B cell (primary cell): ENCODE results near the gene SPRY1. TPM values are rescaled to one million over a fixed set of nuclear protein-coding genes. Genes with fewer than 3 reads are reported as not detected.

Experiments used
- ATAC-seq: fragments of 200-7000 bp; cut with Tn5 transposase; one replicate; pipeline ENCODE4 v1.10.0; 2021; ENCODE audit warnings: low read depth, mild to moderate bottlenecking, moderate number of reproducible peaks, moderate library complexity
- CTCF ChIA-PET: fragments of 350-600 bp; sonication (Branson Sonifier 250); formaldehyde crosslinking; loops from one replicate; lab custom pipeline; 2021; ENCODE audit warnings: antibody characterized with exemption, inconsistent platforms; lab: Charles Lee
- POLR2A ChIA-PET: fragments of 350-600 bp; sonication (Branson Sonifier 250); formaldehyde crosslinking; loops from one replicate; lab custom pipeline; 2021; ENCODE audit warnings: antibody characterized with exemption; lab: Charles Lee
- DNase-seq: peaks from one replicate; pipeline ENCODE4 v3.0.0; 2013
- H2AFZ ChIP-seq: 2 replicates; pipeline ENCODE4 v1.6.1; 2012; ENCODE audit warnings: mild to moderate bottlenecking, low read depth, low read length; ENCODE audit not compliant: insufficient read depth, poor library complexity, severe bottlenecking
- H3K27ac ChIP-seq, 2 donors: 1 replicate in 1 of 2; 2 replicates in 1 of 2; pipeline ENCODE4 v1.5.1; 2012 to 2013; ENCODE audit warnings: low read length in 2 of 2, mild to moderate bottlenecking in 2 of 2, moderate library complexity in 1 of 2
- H3K27me3 ChIP-seq, 4 experiments: fragments of 200-600 bp in 1 of 4; sonication (generic) in 1 of 4; replicated peaks in 1 of 4; 1 replicate in 2 of 4; 2 replicates in 2 of 4; pipeline versions ENCODE4 v1.6.1 to v1.7.0; 2013 to 2016; ENCODE audit warnings: low read length in 3 of 4, mild to moderate bottlenecking in 2 of 4, mixed read lengths in 1 of 4, moderate library complexity in 1 of 4; ENCODE audit not compliant: insufficient read depth in 4 of 4, control insufficient read depth in 3 of 4; ENCODE audit errors: control extremely low read depth in 1 of 4
- H3K36me3 ChIP-seq, 2 experiments: replicated peaks in 1 of 2; 1 replicate in 1 of 2; 2 replicates in 1 of 2; pipeline versions ENCODE4 v1.6.1 to v1.7.1; 2013; ENCODE audit warnings: low read length in 1 of 2; ENCODE audit not compliant: insufficient read depth in 2 of 2, control insufficient read depth in 1 of 2; ENCODE audit errors: control extremely low read depth in 1 of 2, extremely low read depth in 1 of 2
- H3K4me1 ChIP-seq, 2 donors: fragments of 200-600 bp in 1 of 2; sonication (generic) in 1 of 2; 1 replicate in 1 of 2; 2 replicates in 1 of 2; pipeline versions ENCODE4 v1.5.1 to v1.6.1; 2013 to 2017; ENCODE audit warnings: low read length in 2 of 2; ENCODE audit not compliant: control insufficient read depth in 2 of 2, insufficient read depth in 2 of 2
- H3K4me2 ChIP-seq: replicated peaks from 2 replicates; pipeline ENCODE3; 2012; ENCODE audit warnings: mild to moderate bottlenecking, low read depth, low read length; ENCODE audit not compliant: poor library complexity, severe bottlenecking
- H3K4me3 ChIP-seq, 5 experiments: fragments of 200-600 bp in 1 of 5; sonication (generic) in 1 of 5; 1 replicate in 3 of 5; 2 replicates in 2 of 5; pipeline versions ENCODE4 v1.5.1 to v1.7.0; 2011 to 2016; ENCODE audit warnings: low read length in 4 of 5, mild to moderate bottlenecking in 4 of 5, low read depth in 2 of 5, control low read depth in 1 of 5, moderate library complexity in 1 of 5; ENCODE audit not compliant: insufficient read depth in 1 of 5; ENCODE audit errors: control extremely low read depth in 1 of 5, extremely low read depth in 1 of 5
- H3K79me2 ChIP-seq: fragments of 200-600 bp; sonication (generic); one replicate; pipeline ENCODE4 v1.6.0; 2016; ENCODE audit warnings: low read length; ENCODE audit not compliant: control insufficient read depth, insufficient read depth
- H3K9ac ChIP-seq: fragments of 200-600 bp; sonication (generic); 2 replicates; pipeline ENCODE4 v1.6.1; 2017; ENCODE audit warnings: mild to moderate bottlenecking, low read length, moderate library complexity
- H3K9me3 ChIP-seq, 3 donors: one replicate each; pipeline versions ENCODE4 v1.6.1 to v1.7.1; 2013; ENCODE audit warnings: low read length in 2 of 3; ENCODE audit not compliant: control insufficient read depth in 2 of 3, insufficient read depth in 1 of 3; ENCODE audit errors: control extremely low read depth in 1 of 3
- H4K20me1 ChIP-seq: 2 replicates; pipeline ENCODE4 v1.6.0; 2012; ENCODE audit warnings: mild to moderate bottlenecking, low read length; ENCODE audit not compliant: insufficient read depth, control insufficient read depth, poor library complexity, severe bottlenecking
- H3K27ac Mint-ChIP-seq: one replicate; pipeline ENCODE4 v1.8.0; 2021; ENCODE audit warnings: mixed read lengths
- H3K27me3 Mint-ChIP-seq: one replicate; pipeline ENCODE4 v1.8.0; 2021; ENCODE audit warnings: mixed read lengths
- H3K4me1 Mint-ChIP-seq: one replicate; pipeline ENCODE4 v1.8.0; 2021; ENCODE audit warnings: mixed read lengths
- H3K4me3 Mint-ChIP-seq: one replicate; pipeline ENCODE4 v1.8.0; 2021; ENCODE audit warnings: mixed read lengths
- H3K9me3 Mint-ChIP-seq: one replicate; pipeline ENCODE4 v1.8.0; 2022; ENCODE audit warnings: mixed read lengths; ENCODE audit not compliant: insufficient read depth
- EZH2 ChIP-seq: IDR thresholded peaks from 2 replicates; pipeline ENCODE4 v1.6.1; 2012; ENCODE audit warnings: borderline replicate concordance, low read depth, mild to moderate bottlenecking, moderate library complexity, low read length; ENCODE audit not compliant: insufficient read depth, poor library complexity, severe bottlenecking
- WGBS: methylation state at CpG from one replicate; pipeline ENCODE4 v1.1.5; 2013; ENCODE audit warnings: missing lambda C conversion rate; ENCODE audit not compliant: insufficient coverage; 5-methylcytosine and 5-hydroxymethylcytosine counted together
- intact Hi-C: fragments of 100-400 bp; cut with micrococcal nuclease; formaldehyde crosslinking; loops from one replicate; pipeline ENCODE4 v1.10.0; 2022
- polyA plus RNA-seq: library from polyadenylated mRNA; depleted of rRNA; stranded (reverse); fragments of >200 nt; gene quantifications from 2 replicates; pipeline ENCODE4 v1.2.3, GENCODE V29; 2012
- total RNA-seq, 2 donors: library from RNA; stranded (reverse); fragments of 120-200 nt in 1 of 2; gene quantifications; 1 replicate in 1 of 2; 2 replicates in 1 of 2; pipeline versions ENCODE4 v1.2.3 to v1.2.4, GENCODE V29; 2013 to 2022
- TF ChIP-seq, protein P1 (sequence below): fragments of 200-600 bp; IDR thresholded peaks from one replicate; pipeline ENCODE4 v1.8.0; 2022; ENCODE audit warnings: antibody characterized with exemption, mild to moderate bottlenecking

The SPRY1 gene
- total and polyA plus RNA-seq, 2 donors (not counting 1 experiment from before 2014, with no cell fraction given) = 4.7 to 6.9 TPM

DNA sequence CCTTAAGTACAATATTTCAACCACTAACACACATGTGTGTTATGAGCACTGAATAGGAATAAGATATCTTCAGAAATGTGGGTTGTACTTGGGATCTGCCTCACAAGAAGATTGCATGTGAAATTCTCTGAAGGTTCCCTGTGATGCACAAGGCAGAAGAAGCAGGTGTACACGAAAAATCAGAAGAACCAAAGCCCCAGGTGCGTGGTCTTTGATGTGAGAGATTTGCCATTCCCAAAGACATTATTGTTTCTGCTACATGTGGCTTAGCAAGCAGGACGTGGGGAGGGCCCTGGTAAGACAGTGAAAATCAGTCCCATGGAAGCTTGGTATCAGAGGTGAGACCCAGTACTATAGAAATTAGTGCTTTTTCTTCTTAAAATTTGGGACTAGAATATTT lies 13.0 kb upstream of the SPRY1 start:
- ChIA-PET CTCF (interaction anchor here (0.6 to 1.0 kb wide), 2 partner anchors 227 to 363 kb away, joined by 3 to 5 read pairs; no protein-coding TSS in a partner anchor), POLR2A (no interaction called here)
- no peak overlapping the region for H3K27ac ChIP-seq
- no peaks in the 10 kb centered on the region for H3K9me3 ChIP-seq
- no peak overlapping the region for H3K9ac ChIP-seq
- no peaks in the 10 kb centered on the region for H3K79me2 ChIP-seq
- no peaks in the 10 kb centered on the region for H3K4me1 ChIP-seq
- H3K4me2 ChIP-seq = no peak overlapping the region
- Mint-ChIP-seq H3K4me1 (no peaks in the 10 kb centered on the region), H3K9me3 (no peaks in the 10 kb centered on the region), H3K27me3 (peaks cover 22% of the 10 kb centered on the region), H3K4me3 (no peak overlapping the region), H3K27ac (no peak overlapping the region)
- DNase-seq = no peak
- H2AFZ ChIP-seq = no peak overlapping the region
- H3K27me3 ChIP-seq = no peaks in the 10 kb centered on the region
- WGBS = 91% methylated on average over 3 of the region's 3 CpGs
- intact Hi-C loops = no loop called here
- H3K36me3 ChIP-seq = no peaks in the 10 kb centered on the region
- no peak for ATAC-seq
- TF ChIP-seq, protein P1, sequence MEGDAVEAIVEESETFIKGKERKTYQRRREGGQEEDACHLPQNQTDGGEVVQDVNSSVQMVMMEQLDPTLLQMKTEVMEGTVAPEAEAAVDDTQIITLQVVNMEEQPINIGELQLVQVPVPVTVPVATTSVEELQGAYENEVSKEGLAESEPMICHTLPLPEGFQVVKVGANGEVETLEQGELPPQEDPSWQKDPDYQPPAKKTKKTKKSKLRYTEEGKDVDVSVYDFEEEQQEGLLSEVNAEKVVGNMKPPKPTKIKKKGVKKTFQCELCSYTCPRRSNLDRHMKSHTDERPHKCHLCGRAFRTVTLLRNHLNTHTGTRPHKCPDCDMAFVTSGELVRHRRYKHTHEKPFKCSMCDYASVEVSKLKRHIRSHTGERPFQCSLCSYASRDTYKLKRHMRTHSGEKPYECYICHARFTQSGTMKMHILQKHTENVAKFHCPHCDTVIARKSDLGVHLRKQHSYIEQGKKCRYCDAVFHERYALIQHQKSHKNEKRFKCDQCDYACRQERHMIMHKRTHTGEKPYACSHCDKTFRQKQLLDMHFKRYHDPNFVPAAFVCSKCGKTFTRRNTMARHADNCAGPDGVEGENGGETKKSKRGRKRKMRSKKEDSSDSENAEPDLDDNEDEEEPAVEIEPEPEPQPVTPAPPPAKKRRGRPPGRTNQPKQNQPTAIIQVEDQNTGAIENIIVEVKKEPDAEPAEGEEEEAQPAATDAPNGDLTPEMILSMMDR = no peak
- no peak for TF ChIP-seq EZH2
- H3K4me3 ChIP-seq = no peak overlapping the region
- H4K20me1 ChIP-seq = no peaks in the 10 kb centered on the region

DNA sequence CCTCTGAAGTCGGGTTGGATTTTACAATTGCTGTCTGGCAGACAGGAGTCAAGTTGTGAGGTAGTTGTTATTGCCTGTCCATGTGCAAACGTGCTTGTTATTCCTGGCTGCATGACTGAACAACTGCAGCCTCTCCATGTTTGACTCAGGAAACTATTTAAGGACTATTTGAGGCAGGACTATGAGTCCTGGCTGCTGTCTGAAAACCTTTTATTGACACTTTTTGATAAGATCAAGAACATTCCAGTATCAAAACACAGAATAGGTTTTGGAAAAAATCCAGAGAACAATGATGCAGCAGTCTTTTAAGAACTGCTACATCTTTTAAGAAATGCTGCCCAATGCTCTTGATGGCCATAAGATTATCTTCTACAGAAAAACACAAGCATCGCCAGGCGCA lies 10.0 kb upstream of the SPRY1 start:
- WGBS = 100% methylated on average over 2 of the region's 4 CpGs
- H3K4me2 ChIP-seq = no peak overlapping the region
- no peak overlapping the region for H3K27ac ChIP-seq

More for the DNA sequence above, 10.0 kb upstream of the SPRY1 start:
- no peak overlapping the region for H3K9ac ChIP-seq
- Mint-ChIP-seq H3K27me3 (peaks cover 13% of the 10 kb centered on the region), H3K4me3 (no peak overlapping the region), H3K9me3 (no peaks in the 10 kb centered on the region), H3K27ac (no peak overlapping the region), H3K4me1 (no peaks in the 10 kb centered on the region)
- no peaks in the 10 kb centered on the region for H3K9me3 ChIP-seq
- ATAC-seq (no peak), DNase-seq (no peak)
- H4K20me1 ChIP-seq = no peaks in the 10 kb centered on the region
- no peak overlapping the region for H2AFZ ChIP-seq
- CTCF ChIA-PET = no interaction called here
- no peaks in the 10 kb centered on the region for H3K79me2 ChIP-seq
- H3K36me3 ChIP-seq = no peaks in the 10 kb centered on the region
- no peak overlapping the region for H3K4me3 ChIP-seq
- POLR2A ChIA-PET = no interaction called here
- no peaks in the 10 kb centered on the region for H3K4me1 ChIP-seq
- intact Hi-C loops = no loop called here
- H3K27me3 ChIP-seq = no peaks in the 10 kb centered on the region
- TF ChIP-seq, protein P1 = no peak
- TF ChIP-seq EZH2 = no peak
